Hypothalamus (tissue), 51 donors: ENCODE results near the gene GPRC5B.

Source experiments
- DNase-seq, 51 donors: peaks; one replicate each; lab custom pipeline; 2025; lab: John Stamatoyannopoulos, UW

The GPRC5B gene

GRCh38 chr16:19898924-19899604 is 14.4 kb upstream of the GPRC5B start:
- DNase-seq: peak in 13 of 51 donors; percentile 8 to 42 (median 16)

- no peak for DNase-seq
Measured at GRCh38 chr16:19898166-19898565, 13.5 kb upstream of the GPRC5B start.

GRCh38 chr16:19896951-19897350 is 12.3 kb upstream of the GPRC5B start:
- DNase-seq: no peak

DNA sequence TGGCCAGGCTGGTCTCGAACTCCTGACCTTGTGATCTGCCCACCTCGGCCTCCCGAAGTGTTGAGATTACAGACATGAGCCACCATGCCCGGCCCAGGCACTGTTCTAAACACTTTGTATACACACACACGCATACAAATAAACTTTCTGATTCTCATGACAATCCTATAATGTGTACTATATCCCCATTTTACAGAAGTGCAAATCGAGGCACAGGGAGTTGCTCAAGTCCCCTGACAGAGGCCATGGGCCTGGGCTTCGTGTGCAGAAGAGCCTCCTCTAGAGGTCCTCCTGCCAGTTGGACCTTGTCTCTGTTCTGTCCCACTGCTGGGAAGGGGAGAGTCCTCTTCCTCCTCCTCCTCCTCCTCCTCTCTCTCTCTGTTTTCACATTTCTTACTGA is 9.9 kb upstream of the GPRC5B start:
- DNase-seq: no peak

- DNase-seq: no peak
Measured at GRCh38 chr16:19892902-19893301, 8.3 kb upstream of the GPRC5B start.

GRCh38 chr16:19890901-19891300 is 6.3 kb upstream of the GPRC5B start:
- DNase-seq: no peak

GRCh38 chr16:19888834-19889233 is 4.2 kb upstream of the GPRC5B start:
- no peak for DNase-seq

- peak in 50 of 51 donors; percentile 20 to 89 (median 66) for DNase-seq
Measured at GRCh38 chr16:19886073-19886941, 1.7 kb upstream of the GPRC5B start.

DNA sequence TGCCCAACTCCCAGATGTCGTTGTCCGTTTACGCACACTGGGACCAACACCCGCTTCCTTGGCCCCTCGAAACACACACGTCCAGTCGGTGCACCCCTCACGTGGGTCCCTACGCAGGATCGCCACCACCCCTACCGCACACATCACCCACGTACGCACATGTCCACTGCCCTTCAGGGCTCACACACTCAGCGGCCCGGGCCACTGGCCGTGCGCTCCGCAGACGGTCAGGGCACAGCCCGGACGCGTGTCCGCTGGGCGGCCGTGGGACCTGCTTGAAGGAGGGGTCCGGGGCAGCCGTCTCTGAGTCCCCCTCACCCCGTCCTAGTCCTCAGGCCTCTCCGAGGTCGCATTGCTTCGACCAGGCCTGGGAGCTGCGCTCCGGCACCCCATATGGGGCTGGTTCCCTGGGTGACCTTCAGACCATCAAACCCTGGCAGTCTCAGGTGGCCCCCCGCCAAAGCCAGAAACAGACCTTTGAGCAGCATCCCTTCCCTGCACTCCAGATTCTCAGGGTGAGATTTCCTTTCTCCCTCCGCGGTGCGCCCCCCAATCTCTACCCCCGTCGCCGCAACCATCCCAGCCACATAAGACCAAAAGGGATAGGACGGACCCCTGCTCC is 914 bp upstream of the GPRC5B start:
- DNase-seq: peak in 23 of 51 donors; percentile 27 to 73 (median 44)

DNA sequence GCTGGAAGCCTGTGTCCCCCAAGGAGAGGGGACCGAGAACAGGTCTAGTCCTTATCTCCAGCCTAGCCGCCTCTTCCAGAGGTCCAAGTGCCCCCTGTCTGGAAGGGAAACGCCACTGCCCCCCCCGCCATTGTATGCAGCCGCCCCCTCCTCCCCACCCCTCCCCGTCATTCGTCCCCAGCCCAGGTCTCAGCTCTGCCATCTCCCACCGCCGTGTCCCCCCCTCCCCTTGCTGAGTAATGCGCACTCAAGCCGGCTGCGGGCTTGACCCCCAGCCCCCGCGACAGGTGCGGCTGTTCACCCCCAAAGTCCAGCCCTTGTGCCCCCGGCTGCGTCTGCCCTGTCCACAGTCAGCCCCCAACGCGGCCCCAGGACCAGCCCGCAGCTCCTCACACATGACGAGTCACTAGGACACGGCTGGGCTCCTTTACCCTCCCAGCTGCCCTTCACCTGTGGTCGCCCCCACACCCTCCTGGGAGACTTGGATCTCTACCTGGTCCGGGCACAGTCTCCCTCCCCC is 622 bp downstream of the GPRC5B start:
- DNase-seq: peak in 13 of 51 donors; percentile 31 to 63 (median 48)

DNA sequence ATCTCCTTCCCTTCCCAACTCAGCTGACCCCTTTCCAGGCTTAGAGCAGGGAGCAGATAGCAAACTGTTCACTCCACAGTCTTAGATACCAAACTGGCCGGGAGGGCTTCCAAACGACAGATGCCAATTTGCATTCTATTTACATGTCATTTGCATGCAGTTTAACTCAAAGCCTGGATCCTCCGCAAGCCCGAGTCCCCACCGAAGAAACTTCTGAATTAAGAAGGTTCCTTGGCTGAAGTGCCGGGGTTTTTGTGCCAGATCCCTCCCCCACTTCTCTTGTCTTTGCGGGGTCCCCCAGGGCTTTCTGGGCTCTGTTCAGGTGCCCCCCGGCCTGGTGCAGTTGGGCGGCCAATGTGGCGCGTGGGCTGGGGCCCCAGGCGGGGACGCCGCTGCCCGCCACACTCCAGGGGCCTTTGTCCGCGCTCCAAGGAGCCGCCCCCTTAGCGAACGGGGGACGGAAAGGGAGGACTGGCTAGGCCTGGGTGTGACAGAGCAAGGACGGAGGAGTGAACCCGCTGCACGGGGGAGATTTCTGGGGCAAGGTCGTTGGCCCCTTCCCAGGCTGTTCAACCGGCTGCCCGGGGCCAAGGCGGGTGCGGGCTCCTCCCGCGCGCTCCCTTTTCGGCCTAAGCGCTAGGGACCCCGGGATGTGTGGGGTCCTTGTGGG is 1.2 kb downstream of the GPRC5B start:
- peak in 47 of 51 donors; percentile 32 to 94 (median 73) for DNase-seq

- peak in 20 of 51 donors; percentile 19 to 84 (median 45) for DNase-seq
Measured at GRCh38 chr16:19882646-19883045, 2.0 kb downstream of the GPRC5B start.

GRCh38 chr16:19882186-19882585 is 2.5 kb downstream of the GPRC5B start:
- DNase-seq: peak in 35 of 51 donors; percentile 14 to 84 (median 54)

DNA sequence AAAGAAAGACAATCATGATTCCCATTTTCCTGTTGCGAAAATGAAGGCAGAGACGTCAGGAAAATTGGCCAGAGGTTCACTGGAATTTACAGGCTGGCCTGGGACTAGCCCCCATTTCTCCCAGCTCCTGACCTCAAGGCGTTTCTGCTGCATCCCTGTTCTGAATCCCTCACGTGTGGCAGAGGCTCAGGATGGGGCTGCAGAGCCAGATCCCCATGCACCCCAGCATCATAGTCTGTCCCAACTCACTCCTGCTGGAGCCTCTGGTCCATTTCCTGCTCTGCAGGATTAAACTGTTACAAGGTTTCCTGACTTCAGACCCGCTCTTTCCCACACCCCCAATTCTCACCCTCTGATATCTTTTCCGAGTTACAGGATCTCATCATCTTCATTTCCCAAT is 2.9 kb downstream of the GPRC5B start:
- DNase-seq: peak in 3 of 51 donors; percentile 32 to 61 (median 42)

DNA sequence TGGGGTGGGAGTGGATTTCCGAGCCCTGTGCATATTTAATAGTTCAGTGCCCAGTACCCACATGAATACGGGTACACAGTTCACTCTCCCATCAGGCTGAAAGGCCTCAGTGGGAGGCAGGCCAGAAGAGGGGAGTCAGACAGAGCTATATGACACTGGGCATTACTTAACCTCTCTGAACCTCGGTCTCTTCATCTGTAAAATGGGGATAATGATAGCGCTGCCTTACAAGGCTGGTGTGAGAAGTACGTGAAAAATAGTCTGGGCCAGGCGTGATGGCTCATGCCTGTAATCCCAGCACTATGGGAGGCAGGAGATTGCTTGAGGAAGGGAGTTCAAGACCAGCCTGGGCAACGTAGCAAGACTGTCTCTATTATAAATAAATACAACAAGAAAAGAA is 3.6 kb downstream of the GPRC5B start:
- no peak for DNase-seq

DNA sequence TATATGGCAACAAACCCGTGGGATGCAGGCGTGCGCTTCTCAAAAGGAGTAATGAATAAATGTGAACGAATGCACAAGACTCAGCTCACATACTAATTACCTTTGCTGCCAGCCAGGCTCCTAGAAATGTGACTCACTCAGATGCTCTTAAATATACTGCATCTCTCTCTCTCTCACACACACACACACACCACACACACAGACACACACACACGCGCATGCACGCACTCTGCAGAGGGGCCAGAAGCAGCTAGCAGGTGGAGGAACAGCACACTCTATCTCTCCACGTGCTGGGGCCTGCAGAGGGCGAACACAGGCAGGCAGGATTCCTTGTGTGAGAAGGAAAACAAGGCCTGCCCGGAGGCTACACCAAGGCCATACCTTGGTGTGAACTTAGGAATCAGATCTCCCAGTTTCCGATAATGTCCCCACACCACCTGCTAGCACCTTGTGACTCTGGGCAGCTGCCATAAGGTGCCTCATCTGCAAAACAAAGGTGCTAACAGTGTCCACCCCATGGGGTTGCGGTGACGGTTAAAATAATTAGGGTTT is 5.3 kb downstream of the GPRC5B start:
- peak in 17 of 51 donors; percentile 10 to 77 (median 34) for DNase-seq

DNA sequence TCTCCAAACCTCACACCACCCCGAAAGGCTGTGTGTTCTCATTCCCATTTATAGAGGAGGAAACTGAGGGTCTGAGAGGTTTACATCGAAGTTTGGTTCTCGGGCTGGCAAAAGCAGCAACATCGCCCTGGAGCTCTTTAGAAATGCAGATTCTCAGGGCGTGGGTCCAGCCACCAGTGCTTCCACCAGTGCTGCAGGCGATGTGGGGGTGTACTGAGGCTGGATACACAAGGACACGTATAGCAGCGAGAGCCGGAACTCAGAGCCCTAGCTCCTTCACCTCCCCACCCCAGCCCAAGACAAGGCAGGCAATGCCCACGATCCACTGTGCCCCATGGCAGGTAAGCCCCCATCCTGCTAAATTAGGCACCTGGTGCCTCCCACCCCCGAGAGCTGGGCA is 5.9 kb downstream of the GPRC5B start:
- peak in 5 of 51 donors; percentile 11 to 52 (median 31) for DNase-seq

DNA sequence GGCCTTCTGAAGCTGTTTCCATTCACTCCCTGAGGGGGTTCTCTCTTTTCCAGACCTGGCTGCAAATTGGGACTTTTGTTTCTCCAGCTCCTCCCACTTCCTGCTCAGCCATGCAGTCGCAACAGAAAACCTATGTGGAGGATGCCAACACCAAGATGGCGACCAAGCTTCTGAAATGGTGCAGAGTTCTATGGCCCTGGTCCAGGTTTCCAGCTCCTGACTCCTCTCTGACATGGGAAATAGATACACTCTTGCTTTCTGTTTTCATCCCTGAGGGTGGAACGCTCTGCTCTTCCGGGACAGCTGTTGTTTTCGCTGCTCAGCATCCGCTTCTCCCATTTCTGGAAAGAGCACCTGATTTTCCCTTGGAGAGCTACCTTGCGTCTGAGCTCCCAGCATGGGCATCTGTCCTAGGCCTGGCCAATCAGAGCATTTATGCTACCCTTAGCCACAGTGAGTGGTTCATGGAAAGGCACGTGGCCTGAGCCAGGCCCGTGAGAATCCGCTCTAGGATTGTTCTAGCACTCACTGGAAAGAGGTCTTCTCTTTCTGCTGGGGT is 8.1 kb downstream of the GPRC5B start:
- DNase-seq: peak in 3 of 51 donors; percentile 21 to 39 (median 37)

DNA sequence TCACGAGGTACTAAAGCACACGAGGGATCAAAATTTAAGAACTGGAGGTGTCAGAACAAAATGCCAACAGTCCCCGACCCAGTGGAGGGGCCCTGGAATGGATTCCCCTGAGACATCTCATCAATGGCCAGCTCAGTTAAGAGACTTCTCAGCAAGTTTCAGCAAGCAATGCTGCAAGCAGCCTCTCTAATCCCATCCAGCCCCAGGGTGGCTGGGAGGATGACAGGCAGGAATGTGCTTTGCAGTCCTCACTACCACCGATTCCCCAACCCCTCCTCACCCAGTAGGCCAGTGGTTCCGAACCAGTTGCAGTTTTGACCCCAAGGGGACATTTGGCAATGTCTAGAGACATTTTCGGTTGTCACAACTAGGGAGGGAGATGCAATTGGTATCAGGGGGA is 8.7 kb downstream of the GPRC5B start:
- DNase-seq: no peak
